Measurements from ENCODE around the gene PCDH9. TPM values are rescaled to one million over a fixed set of nuclear protein-coding genes. Genes with fewer than 3 reads are reported as not detected.

PCDH9 gene
- total and polyA plus RNA-seq, 2 experiments from 2014 or later: 0.31 to 0.52 TPM

- no peak overlapping the region for H3K4me3 Mint-ChIP-seq
- Histone ChIP-seq H3K27ac (ENCODE audit: low read depth) (no peak overlapping the region), H3K9me2 (ENCODE audit: insufficient read depth) (no peaks in the 10 kb centered on the region), H3K36me3 (ENCODE audit: insufficient read depth) (no peaks in the 10 kb centered on the region), H3F3A (replicated peaks; ENCODE audit: low read depth) (no peaks in the 10 kb centered on the region), H3K4me2 (no peak overlapping the region), H3K27me3 (ENCODE audit: insufficient read depth) (no peaks in the 10 kb centered on the region), H2AFZ (0 out of 2 replicates have a peak overlapping the region, but pooled peaks have one; percentile 11), H4K20me1 (replicated peaks; ENCODE audit: insufficient read depth) (no peaks in the 10 kb centered on the region), H3K79me2 (replicated peaks; ENCODE audit: insufficient read depth) (no peaks in the 10 kb centered on the region), H3K4me1 (ENCODE audit: insufficient read depth) (no peaks in the 10 kb centered on the region), H3K4me3 (no peak overlapping the region)
- DNase-seq (ENCODE audit: low spot score) (peak; percentile 10), ATAC-seq (no peak)
- no peaks in the 10 kb centered on the region; the same call in 2 of the 3 replicates for H3K9me3 Mint-ChIP-seq
- peaks cover 2% of the 10 kb centered on the region for H3K27me3 Mint-ChIP-seq (ENCODE audit: insufficient read depth, low read depth, poor library complexity)
- H3K27ac Mint-ChIP-seq: no peak overlapping the region
- H3K4me1 Mint-ChIP-seq: no peaks in the 10 kb centered on the region
- no peaks in the 10 kb centered on the region for H3K36me3 Mint-ChIP-seq (ENCODE audit: low read depth)
- no peak for TF ChIP-seq EZH2 (IDR thresholded peaks at IDR 0.05; ENCODE audit: low read depth, unreplicated experiment)
- no peak for TF ChIP-seq CREB1 (CRISPR knock-in tag; IDR thresholded peaks at IDR 0.05; ENCODE audit: low read depth)
- no peak for TF ChIP-seq ZNF462 (CRISPR knock-in tag; IDR thresholded peaks at IDR 0.05)
- TF ChIP-seq NANOG (IDR thresholded peaks at IDR 0.05; ENCODE audit: borderline replicate concordance): no peak
- TF ChIP-seq CTCF (conservative IDR thresholded peaks at IDR 0.05; ENCODE audit: low read depth in 2 of 2): no peak
- no peak for TF ChIP-seq STAT1 (IDR thresholded peaks at IDR 0.05; ENCODE audit: unreplicated experiment)
- no peak for TF ChIP-seq POLR2AphosphoS5 (IDR thresholded peaks at IDR 0.05; ENCODE audit: low read depth)
- TF ChIP-seq ETS1 (IDR thresholded peaks at IDR 0.05): no peak
- TF ChIP-seq EZH2phosphoT487 (IDR thresholded peaks at IDR 0.05; ENCODE audit: unreplicated experiment): no peak
- TF ChIP-seq JUNB (IDR thresholded peaks at IDR 0.05; ENCODE audit: unreplicated experiment): no peak
- TF ChIP-seq ZNF331 (CRISPR knock-in tag; IDR thresholded peaks at IDR 0.05; ENCODE audit: low read depth): no peak
- no peak for TF ChIP-seq ZNF114 (CRISPR knock-in tag; IDR thresholded peaks at IDR 0.05)
- TF ChIP-seq REST (IDR thresholded peaks at IDR 0.05; ENCODE audit: unreplicated experiment): no peak
These were observed 712.1 kb downstream of the PCDH9 start for GRCh38 chr13:66518068-66518467.

All from GM23338 (cell line).